Measurements from ENCODE around the gene OCIAD1. TPM values are rescaled to one million over a fixed set of nuclear protein-coding genes. Genes with fewer than 3 reads are reported as not detected.
"Not testable (repeated sequence)": the region's sequence is repeated elsewhere in the genome, so short reads cannot be mapped to it uniquely, and the experiment has no call there.

The OCIAD1 gene
- total RNA-seq, 2 experiments from 2014 or later = 76.1 to 136 TPM

DNA sequence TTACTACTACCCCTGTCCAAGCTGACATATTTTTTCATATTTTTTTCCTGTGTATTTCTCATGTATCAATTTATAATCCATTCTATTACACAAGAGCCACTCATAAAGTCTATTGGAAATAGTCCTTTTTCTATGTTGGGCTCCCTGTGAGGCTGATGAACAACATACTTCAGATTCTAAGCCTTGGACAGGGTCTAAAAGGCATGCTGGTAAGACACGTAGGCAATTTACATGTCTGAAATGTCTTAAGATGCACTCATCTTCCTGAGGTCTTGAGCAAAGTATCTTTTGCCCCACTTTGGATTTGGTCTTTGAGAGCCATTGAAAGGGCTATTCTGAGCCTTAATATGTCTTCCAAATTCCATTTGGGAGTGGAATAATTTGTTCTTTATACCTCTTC, 31.8 kb downstream of the OCIAD1 start:
- Histone ChIP-seq H3K79me2 (ENCODE audit: insufficient read depth, low read depth, low read length) (no peaks in the 10 kb centered on the region), H3K9me2 (ENCODE audit: insufficient read depth, low read length) (no peaks in the 10 kb centered on the region), H3K9me3 (ENCODE audit: low read length) (no peaks in the 10 kb centered on the region), H3K4me3 (ENCODE audit: low read depth, low read length, poor library complexity, severe bottlenecking) (no peak overlapping the region), H2AFZ (ENCODE audit: low read length) (no peak overlapping the region), H3K4me1 (ENCODE audit: insufficient read depth, low read length, poor library complexity, severe bottlenecking) (no peaks in the 10 kb centered on the region), H3K4me2 (ENCODE audit: low read length) (no peak overlapping the region), H3K36me3 (ENCODE audit: insufficient read depth, low read length) (peaks cover 38% of the 10 kb centered on the region), H4K20me1 (ENCODE audit: insufficient read depth, low read length) (no peaks in the 10 kb centered on the region), H3K27ac (ENCODE audit: low read depth, low read length, poor library complexity, severe bottlenecking) (no peak overlapping the region)
- intact Hi-C loops (cut with micrococcal nuclease; ENCODE audit: unreplicated experiment) = no loop called here
- ChIA-PET CTCF (ENCODE audit: unreplicated experiment) (no interaction called here), POLR2A (interaction anchor here (0.6 to 0.9 kb wide), 2 partner anchors 242 to 342 kb away, joined by 3 read pairs; no protein-coding TSS in a partner anchor)
- TF ChIP-seq EZH2phosphoT487 (IDR thresholded peaks at IDR 0.05; ENCODE audit: borderline replicate concordance, low read depth, low read length) = no peak
- TF ChIP-seq, protein P1, sequence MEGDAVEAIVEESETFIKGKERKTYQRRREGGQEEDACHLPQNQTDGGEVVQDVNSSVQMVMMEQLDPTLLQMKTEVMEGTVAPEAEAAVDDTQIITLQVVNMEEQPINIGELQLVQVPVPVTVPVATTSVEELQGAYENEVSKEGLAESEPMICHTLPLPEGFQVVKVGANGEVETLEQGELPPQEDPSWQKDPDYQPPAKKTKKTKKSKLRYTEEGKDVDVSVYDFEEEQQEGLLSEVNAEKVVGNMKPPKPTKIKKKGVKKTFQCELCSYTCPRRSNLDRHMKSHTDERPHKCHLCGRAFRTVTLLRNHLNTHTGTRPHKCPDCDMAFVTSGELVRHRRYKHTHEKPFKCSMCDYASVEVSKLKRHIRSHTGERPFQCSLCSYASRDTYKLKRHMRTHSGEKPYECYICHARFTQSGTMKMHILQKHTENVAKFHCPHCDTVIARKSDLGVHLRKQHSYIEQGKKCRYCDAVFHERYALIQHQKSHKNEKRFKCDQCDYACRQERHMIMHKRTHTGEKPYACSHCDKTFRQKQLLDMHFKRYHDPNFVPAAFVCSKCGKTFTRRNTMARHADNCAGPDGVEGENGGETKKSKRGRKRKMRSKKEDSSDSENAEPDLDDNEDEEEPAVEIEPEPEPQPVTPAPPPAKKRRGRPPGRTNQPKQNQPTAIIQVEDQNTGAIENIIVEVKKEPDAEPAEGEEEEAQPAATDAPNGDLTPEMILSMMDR (conservative IDR thresholded peaks at IDR 0.05; ENCODE audit: low read length) = no peak
- no TSS peak for BruUV-seq (replicated peaks)
- DNase-seq (ENCODE audit: low spot score) = no peak

DNA sequence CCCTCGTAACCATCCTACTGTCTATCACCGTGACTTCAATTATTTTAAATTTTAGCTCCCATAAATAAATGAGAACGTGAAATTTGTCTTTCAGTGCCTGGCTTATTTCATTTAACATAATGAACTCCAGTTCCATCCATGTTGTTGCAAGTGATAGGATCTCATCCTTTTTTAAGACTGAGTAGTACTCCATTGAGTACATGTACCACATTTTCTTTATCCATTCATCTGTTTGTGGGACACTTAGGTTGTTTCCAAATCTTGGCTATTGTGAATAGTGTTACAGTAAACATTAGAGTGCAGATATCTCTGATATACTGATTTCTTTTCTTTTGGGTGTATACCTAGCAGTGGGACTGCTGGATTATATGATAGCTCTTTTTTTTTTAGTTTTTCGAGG, 32.8 kb downstream of the OCIAD1 start:
- intact Hi-C loops (cut with micrococcal nuclease; ENCODE audit: unreplicated experiment) = no loop called here
- BruUV-seq (replicated peaks) = no TSS peak
- Histone ChIP-seq H3K4me2 (ENCODE audit: low read length) (no peak overlapping the region), H3K79me2 (ENCODE audit: insufficient read depth, low read depth, low read length) (no peaks in the 10 kb centered on the region), H3K27ac (ENCODE audit: low read depth, low read length, poor library complexity, severe bottlenecking) (no peak overlapping the region), H3K4me3 (ENCODE audit: low read depth, low read length, poor library complexity, severe bottlenecking) (no peak overlapping the region), H3K9me3 (ENCODE audit: low read length) (no peaks in the 10 kb centered on the region), H3K9me2 (ENCODE audit: insufficient read depth, low read length) (no peaks in the 10 kb centered on the region), H4K20me1 (ENCODE audit: insufficient read depth, low read length) (no peaks in the 10 kb centered on the region), H2AFZ (ENCODE audit: low read length) (no peak overlapping the region), H3K36me3 (ENCODE audit: insufficient read depth, low read length) (peaks cover 27% of the 10 kb centered on the region), H3K4me1 (ENCODE audit: insufficient read depth, low read length, poor library complexity, severe bottlenecking) (no peaks in the 10 kb centered on the region)
- ChIA-PET POLR2A (interaction anchor here (0.7 kb wide), 1 partner anchor 15 kb away, joined by 3 read pairs; no protein-coding TSS in a partner anchor), CTCF (ENCODE audit: unreplicated experiment) (interaction anchor here (0.8 kb wide), 1 partner anchor 14 kb away, joined by 3 read pairs; no protein-coding TSS in a partner anchor)
- TF ChIP-seq, protein P1 (conservative IDR thresholded peaks at IDR 0.05; ENCODE audit: low read length) = no peak
- no peak for TF ChIP-seq EZH2phosphoT487 (IDR thresholded peaks at IDR 0.05; ENCODE audit: borderline replicate concordance, low read depth, low read length)
- DNase-seq (ENCODE audit: low spot score) = no peak

DNA sequence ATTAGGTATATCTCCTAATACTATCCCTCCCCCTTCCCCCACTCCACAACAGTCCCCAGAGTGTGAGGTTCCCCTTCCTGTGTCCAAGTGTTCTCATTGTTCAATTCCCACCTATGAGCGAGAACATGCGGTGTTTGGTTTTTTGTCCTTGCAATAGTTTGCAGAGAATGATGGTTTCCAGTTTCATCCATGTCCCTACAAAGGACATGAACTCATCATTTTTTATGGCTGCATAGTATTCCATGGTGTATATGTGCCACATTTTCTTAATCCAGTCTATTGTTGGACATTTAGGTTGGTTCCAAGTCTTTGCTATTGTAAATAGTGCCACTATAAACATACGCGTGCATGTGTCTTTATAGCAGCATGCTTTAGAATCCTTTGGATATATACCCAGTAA, 33.8 kb downstream of the OCIAD1 start:
- H3K4me1 ChIP-seq (ENCODE audit: insufficient read depth, low read length, poor library complexity, severe bottlenecking); H3K4me2 ChIP-seq (ENCODE audit: low read length); H3K9me2 ChIP-seq (ENCODE audit: insufficient read depth, low read length); BruUV-seq (replicated peaks); H3K4me3 ChIP-seq (ENCODE audit: low read depth, low read length, poor library complexity, severe bottlenecking); H3K9me3 ChIP-seq (ENCODE audit: low read length); DNase-seq (ENCODE audit: low spot score); H3K79me2 ChIP-seq (ENCODE audit: insufficient read depth, low read depth, low read length); intact Hi-C loops (cut with micrococcal nuclease; ENCODE audit: unreplicated experiment); POLR2A ChIA-PET; H2AFZ ChIP-seq (ENCODE audit: low read length); CTCF ChIA-PET (ENCODE audit: unreplicated experiment); H3K27ac ChIP-seq (ENCODE audit: low read depth, low read length, poor library complexity, severe bottlenecking); H4K20me1 ChIP-seq (ENCODE audit: insufficient read depth, low read length): not testable (repeated sequence)
- H3K36me3 ChIP-seq (ENCODE audit: insufficient read depth, low read length) = peaks cover 17% of the 10 kb centered on the region
